HL-60 (cell line): ENCODE data around the gene TYW1.
A peak's percentile ranks its signal among the peaks of the same experiment; 100 is the strongest.
"Not testable (repeated sequence)": the region's sequence is repeated elsewhere in the genome, so short reads cannot be mapped to it uniquely, and the experiment has no call there.

Source experiments
- DNase-seq, 2 experiments: peaks; one replicate each; pipeline ENCODE4 v3.0.0-alpha.2; 2010 to 2020; ENCODE audit warnings: low read depth in 1 of 2, low spot score in 1 of 2
- H3K27ac ChIP-seq: fragments of 250-450 bp; sonication (Bioruptor Pico); replicated peaks from 2 replicates; pipeline ENCODE4 v1.5.1; 2020; ENCODE audit warnings: mild to moderate bottlenecking, moderate library complexity
- H3K27me3 ChIP-seq: fragments of 250-450 bp; sonication (Bioruptor Pico); 2 replicates; pipeline ENCODE4 v1.5.1; 2021; ENCODE audit warnings: mild to moderate bottlenecking, moderate library complexity; ENCODE audit not compliant: insufficient read depth, poor library complexity, severe bottlenecking
- H3K4me3 ChIP-seq: replicated peaks from 2 replicates; pipeline ENCODE4 v1.5.1; 2011; ENCODE audit warnings: mild to moderate bottlenecking, control low read depth, low read length; ENCODE audit not compliant: insufficient read depth
- CTCF ChIP-seq: IDR thresholded peaks from one replicate; pipeline ENCODE4 v1.5.1; 2011; ENCODE audit warnings: low read length, control low read depth, inconsistent platforms; ENCODE audit not compliant: insufficient read depth
- GABPA ChIP-seq: IDR thresholded peaks from 2 replicates; pipeline ENCODE4 v1.6.1; 2012; ENCODE audit warnings: low read depth
- POLR2AphosphoS5 ChIP-seq: IDR thresholded peaks from 2 replicates; pipeline ENCODE4 v1.6.1; 2012; ENCODE audit warnings: low read depth
- REST ChIP-seq: IDR thresholded peaks from 2 replicates; pipeline ENCODE4 v1.6.1; 2012; ENCODE audit warnings: low read depth; ENCODE audit not compliant: insufficient replicate concordance
- SPI1 ChIP-seq: IDR thresholded peaks from 2 replicates; pipeline ENCODE4 v1.6.1; 2012; ENCODE audit warnings: low read depth, mild to moderate bottlenecking, borderline replicate concordance

The TYW1 gene

GRCh38 chr7:67209256-67209655 lies 212.6 kb downstream of the TYW1 start:
- Histone ChIP-seq H3K4me3 (no peak overlapping the region), H3K27me3 (no peaks in the 10 kb centered on the region), H3K27ac (no peak overlapping the region)
- TF ChIP-seq REST (no peak), SPI1 (no peak), GABPA (no peak), POLR2AphosphoS5 (no peak), CTCF (no peak)
- no peak for DNase-seq

GRCh38 chr7:67210567-67210966 lies 213.9 kb downstream of the TYW1 start:
- no peak for DNase-seq
- H3K27me3 ChIP-seq = no peaks in the 10 kb centered on the region
- no peak overlapping the region for H3K27ac ChIP-seq
- no peak overlapping the region for H3K4me3 ChIP-seq
- TF ChIP-seq REST = no peak
- no peak for TF ChIP-seq SPI1
- TF ChIP-seq GABPA = no peak
- TF ChIP-seq POLR2AphosphoS5 = no peak
- TF ChIP-seq CTCF = no peak

- DNase-seq = peak in 1 of 2 experiments; percentile 45
- TF ChIP-seq SPI1 = peak; percentile 95
- not testable (repeated sequence) for H3K27ac ChIP-seq, H3K27me3 ChIP-seq, H3K4me3 ChIP-seq
Measured at GRCh38 chr7:67211650-67212330, 215.2 kb downstream of the TYW1 start.

GRCh38 chr7:67213038-67213437 lies 216.4 kb downstream of the TYW1 start:
- DNase-seq, H3K4me3 ChIP-seq, H3K27ac ChIP-seq, H3K27me3 ChIP-seq: not testable (repeated sequence)

GRCh38 chr7:67223551-67223950 lies 226.9 kb downstream of the TYW1 start:
- H3K27me3 ChIP-seq, H3K27ac ChIP-seq, DNase-seq, H3K4me3 ChIP-seq: not testable (repeated sequence)

- not testable (repeated sequence) for DNase-seq, H3K27ac ChIP-seq, H3K27me3 ChIP-seq, H3K4me3 ChIP-seq
Measured at GRCh38 chr7:67226340-67226907, 229.8 kb downstream of the TYW1 start.

- not testable (repeated sequence) for H3K4me3 ChIP-seq, DNase-seq, H3K27me3 ChIP-seq, H3K27ac ChIP-seq
Measured at GRCh38 chr7:67226967-67227366, 230.3 kb downstream of the TYW1 start.

GRCh38 chr7:67229018-67229417 lies 232.4 kb downstream of the TYW1 start:
- H3K27ac ChIP-seq, DNase-seq, H3K27me3 ChIP-seq, H3K4me3 ChIP-seq: not testable (repeated sequence)

GRCh38 chr7:67230029-67230428 lies 233.4 kb downstream of the TYW1 start:
- DNase-seq, H3K4me3 ChIP-seq, H3K27ac ChIP-seq, H3K27me3 ChIP-seq: not testable (repeated sequence)
